ENCODE results near the gene USP32. TPM values are rescaled to one million over a fixed set of nuclear protein-coding genes. Genes with fewer than 3 reads are reported as not detected.

The USP32 gene
- total and polyA plus RNA-seq, 10 of the 15 experiments (the other 5 are each of a cell fraction or from before 2014, with no cell fraction given): 7.8 to 37.3 (median 25.5) TPM

DNA sequence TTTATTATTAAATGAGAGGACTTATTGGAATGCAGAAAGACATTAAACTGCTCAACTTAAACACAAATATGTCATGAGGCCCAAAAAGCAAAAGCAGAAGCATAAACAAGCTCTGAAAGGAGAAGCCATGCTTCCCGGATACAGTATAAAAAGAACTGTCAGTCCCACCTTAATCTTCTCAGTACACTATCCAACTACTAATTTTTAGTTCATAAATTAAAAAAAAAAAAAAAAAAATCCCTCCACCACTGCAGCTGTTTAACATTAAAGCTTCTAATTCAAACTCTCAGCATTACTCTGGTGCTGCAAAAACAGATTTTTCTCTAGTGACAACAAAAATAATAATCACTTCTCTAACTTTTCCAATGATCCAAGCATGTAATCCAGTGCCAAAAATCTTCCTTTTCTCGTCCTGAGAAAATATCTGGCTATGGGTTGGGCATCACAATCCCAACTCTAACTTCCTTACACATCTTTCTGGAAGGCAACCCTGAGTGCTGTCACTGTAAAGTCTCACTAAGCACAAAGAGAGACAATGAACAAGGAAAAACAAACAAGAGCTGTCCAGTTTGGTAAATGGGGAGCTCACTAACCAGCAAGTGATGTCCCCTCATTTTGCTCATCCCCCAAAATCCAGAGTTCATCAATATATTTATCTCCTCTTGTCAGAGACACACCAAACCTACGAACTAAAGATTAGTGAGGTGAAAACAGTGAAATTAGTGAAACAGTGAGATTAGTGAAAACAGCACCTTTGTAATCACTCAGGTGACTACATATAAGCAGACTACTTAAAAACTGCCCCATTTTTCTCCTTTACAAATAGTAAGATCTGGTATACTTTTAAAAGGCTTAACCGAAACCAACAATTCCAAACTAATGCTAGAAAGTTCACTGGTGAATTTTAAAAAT lies 5.5 kb downstream of the USP32 start (continued):
- TF ChIP-seq, protein P1, sequence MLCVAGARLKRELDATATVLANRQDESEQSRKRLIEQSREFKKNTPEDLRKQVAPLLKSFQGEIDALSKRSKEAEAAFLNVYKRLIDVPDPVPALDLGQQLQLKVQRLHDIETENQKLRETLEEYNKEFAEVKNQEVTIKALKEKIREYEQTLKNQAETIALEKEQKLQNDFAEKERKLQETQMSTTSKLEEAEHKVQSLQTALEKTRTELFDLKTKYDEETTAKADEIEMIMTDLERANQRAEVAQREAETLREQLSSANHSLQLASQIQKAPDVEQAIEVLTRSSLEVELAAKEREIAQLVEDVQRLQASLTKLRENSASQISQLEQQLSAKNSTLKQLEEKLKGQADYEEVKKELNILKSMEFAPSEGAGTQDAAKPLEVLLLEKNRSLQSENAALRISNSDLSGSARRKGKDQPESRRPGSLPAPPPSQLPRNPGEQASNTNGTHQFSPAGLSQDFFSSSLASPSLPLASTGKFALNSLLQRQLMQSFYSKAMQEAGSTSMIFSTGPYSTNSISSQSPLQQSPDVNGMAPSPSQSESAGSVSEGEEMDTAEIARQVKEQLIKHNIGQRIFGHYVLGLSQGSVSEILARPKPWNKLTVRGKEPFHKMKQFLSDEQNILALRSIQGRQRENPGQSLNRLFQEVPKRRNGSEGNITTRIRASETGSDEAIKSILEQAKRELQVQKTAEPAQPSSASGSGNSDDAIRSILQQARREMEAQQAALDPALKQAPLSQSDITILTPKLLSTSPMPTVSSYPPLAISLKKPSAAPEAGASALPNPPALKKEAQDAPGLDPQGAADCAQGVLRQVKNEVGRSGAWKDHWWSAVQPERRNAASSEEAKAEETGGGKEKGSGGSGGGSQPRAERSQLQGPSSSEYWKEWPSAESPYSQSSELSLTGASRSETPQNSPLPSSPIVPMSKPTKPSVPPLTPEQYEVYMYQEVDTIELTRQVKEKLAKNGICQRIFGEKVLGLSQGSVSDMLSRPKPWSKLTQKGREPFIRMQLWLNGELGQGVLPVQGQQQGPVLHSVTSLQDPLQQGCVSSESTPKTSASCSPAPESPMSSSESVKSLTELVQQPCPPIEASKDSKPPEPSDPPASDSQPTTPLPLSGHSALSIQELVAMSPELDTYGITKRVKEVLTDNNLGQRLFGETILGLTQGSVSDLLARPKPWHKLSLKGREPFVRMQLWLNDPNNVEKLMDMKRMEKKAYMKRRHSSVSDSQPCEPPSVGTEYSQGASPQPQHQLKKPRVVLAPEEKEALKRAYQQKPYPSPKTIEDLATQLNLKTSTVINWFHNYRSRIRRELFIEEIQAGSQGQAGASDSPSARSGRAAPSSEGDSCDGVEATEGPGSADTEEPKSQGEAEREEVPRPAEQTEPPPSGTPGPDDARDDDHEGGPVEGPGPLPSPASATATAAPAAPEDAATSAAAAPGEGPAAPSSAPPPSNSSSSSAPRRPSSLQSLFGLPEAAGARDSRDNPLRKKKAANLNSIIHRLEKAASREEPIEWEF (IDR thresholded peaks at IDR 0.05; ENCODE audit: insufficient replicate concordance, low read depth, low read length): no peak
- TF ChIP-seq POLR2AphosphoS2 (IDR thresholded peaks at IDR 0.05; ENCODE audit: low read depth, low read length): no peak
- no peak for TF ChIP-seq WRNIP1 (IDR thresholded peaks at IDR 0.05; ENCODE audit: borderline replicate concordance, low read depth, low read length)
- no peak for TF ChIP-seq NBN (IDR thresholded peaks at IDR 0.05)
- TF ChIP-seq, protein P2, sequence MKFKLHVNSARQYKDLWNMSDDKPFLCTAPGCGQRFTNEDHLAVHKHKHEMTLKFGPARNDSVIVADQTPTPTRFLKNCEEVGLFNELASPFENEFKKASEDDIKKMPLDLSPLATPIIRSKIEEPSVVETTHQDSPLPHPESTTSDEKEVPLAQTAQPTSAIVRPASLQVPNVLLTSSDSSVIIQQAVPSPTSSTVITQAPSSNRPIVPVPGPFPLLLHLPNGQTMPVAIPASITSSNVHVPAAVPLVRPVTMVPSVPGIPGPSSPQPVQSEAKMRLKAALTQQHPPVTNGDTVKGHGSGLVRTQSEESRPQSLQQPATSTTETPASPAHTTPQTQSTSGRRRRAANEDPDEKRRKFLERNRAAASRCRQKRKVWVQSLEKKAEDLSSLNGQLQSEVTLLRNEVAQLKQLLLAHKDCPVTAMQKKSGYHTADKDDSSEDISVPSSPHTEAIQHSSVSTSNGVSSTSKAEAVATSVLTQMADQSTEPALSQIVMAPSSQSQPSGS (IDR thresholded peaks at IDR 0.05; ENCODE audit: low read length): no peak
- no peak for TF ChIP-seq FOS (IDR thresholded peaks at IDR 0.05; ENCODE audit: borderline replicate concordance, extremely low read depth, insufficient read length)
- TF ChIP-seq, protein P3, sequence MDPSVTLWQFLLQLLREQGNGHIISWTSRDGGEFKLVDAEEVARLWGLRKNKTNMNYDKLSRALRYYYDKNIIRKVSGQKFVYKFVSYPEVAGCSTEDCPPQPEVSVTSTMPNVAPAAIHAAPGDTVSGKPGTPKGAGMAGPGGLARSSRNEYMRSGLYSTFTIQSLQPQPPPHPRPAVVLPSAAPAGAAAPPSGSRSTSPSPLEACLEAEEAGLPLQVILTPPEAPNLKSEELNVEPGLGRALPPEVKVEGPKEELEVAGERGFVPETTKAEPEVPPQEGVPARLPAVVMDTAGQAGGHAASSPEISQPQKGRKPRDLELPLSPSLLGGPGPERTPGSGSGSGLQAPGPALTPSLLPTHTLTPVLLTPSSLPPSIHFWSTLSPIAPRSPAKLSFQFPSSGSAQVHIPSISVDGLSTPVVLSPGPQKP (IDR thresholded peaks at IDR 0.05; ENCODE audit: low read depth, low read length): no peak
- TF ChIP-seq CREM (IDR thresholded peaks at IDR 0.05; ENCODE audit: low read depth): no peak
- TF ChIP-seq KLF5 (IDR thresholded peaks at IDR 0.05; ENCODE audit: partially characterized antibody): no peak
- TF ChIP-seq STAT1 (conservative IDR thresholded peaks at IDR 0.05): no peak
- no peak for TF ChIP-seq CBX3 (IDR thresholded peaks at IDR 0.05; ENCODE audit: borderline replicate concordance, low read depth)
- TF ChIP-seq ZZZ3 (IDR thresholded peaks at IDR 0.05; ENCODE audit: control insufficient read depth, insufficient read length, low read depth): no peak
- no peak for TF ChIP-seq TCF12 (IDR thresholded peaks at IDR 0.05; ENCODE audit: low read depth, low read length)
- TF ChIP-seq GABPA (IDR thresholded peaks at IDR 0.05; ENCODE audit: low read depth): no peak
- no peak for TF ChIP-seq RFX5 (IDR thresholded peaks at IDR 0.05; ENCODE audit: low read depth, low read length)
- TF ChIP-seq BMI1 (IDR thresholded peaks at IDR 0.05; ENCODE audit: borderline replicate concordance): no peak

Data from GM12878 (cell line).